Stimulated activated CD4-positive, alpha-beta T cell treated with anti-CD3 and anti-CD28 coated beads, TNF-alpha, amount 100 ng/mL, for 4 hours (primary cell): ENCODE measurements around the gene EXOC6B.

Experiments used
- DNase-seq, 3 experiments: peaks; one replicate each; pipeline ENCODE4 v3.0.0-alpha.2; 2020; ENCODE audit warnings: low read depth in 3 of 3

The EXOC6B gene

DNA sequence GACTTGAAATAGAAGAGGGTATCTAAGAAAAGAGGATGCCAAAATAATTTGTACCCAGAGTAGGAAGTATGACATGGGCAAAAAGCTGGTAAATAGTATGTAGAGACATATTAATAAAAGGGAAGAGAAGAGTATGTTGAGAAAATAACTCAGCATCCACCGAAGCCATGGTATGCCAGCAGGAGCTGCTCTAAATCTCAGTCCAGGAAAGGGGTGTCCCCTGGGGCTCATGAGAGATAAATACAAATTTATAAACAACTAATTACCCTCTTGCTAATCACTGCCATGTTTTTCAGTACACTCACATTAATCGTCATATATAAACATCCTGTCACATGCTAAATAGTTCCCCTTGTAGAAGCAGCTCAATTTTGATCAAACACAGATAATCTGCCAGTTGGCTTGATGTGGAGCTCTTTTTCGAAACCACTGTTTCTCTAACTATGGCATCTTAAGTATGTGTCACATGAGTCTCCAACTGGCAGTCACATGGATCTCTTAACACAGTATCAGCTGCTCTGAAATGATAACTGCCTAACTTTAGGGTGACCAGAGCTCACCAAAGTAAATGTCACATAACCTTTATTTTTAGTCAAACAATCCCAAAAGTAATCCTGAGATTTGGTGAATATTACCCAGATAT lies 31.9 kb downstream of the EXOC6B start:
- no peak for DNase-seq

DNA sequence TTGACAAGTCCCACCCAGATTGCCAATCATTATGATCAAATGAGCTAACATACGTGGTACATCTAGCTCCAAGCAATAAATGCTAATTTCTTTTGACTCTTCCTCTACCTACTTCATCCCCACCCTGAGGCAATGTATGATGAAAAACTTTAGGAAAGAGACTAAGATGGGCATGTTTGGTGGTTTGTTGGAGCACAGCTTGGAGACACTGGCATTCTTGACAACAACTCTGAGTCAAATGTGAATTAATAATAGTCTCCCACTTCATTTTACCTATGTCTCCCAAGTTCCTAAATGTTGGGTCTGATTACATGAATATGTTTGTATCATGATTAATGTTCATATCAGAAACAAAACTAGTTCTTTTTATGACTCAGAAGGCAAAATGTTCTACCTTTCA lies 36.6 kb downstream of the EXOC6B start:
- DNase-seq = no peak

DNA sequence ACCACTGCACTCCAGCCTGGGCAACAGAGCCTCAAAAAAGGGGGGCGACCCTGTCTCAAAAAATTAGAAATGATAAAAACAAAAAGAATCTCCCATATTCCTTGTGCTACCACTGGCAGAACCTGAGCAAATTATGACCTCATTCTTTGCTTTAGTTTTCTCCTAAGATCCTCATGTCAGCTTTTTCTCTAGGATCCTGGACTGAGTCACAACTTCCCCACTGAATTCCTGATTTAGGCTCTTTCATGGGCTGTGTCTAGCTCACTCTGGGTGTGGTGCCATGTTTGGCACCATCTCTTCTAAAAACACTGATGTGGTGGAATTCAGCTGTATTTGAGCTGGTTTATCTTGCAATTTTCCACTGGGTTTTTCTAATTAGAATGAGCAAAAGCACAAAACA lies 37.1 kb downstream of the EXOC6B start:
- DNase-seq = no peak

DNA sequence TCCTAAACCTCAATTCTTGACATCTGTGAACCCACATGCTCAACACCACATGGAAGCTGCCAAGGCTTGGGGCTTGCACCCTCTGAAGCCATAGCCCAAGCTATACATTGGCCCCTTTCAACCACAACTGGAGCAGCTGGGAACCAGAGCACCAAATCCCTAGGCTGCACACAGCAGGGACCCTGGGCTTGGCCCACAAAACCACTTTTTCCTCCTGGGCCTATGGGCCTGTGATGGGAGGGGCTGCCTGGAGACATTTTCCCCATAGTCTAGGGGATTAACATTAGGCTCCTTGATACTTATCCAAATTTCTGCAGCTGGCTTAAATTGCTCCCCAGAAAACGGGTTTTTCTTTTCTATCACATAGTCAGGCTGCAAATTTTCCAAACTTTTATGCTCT lies 40.3 kb downstream of the EXOC6B start:
- DNase-seq = no peak

DNA sequence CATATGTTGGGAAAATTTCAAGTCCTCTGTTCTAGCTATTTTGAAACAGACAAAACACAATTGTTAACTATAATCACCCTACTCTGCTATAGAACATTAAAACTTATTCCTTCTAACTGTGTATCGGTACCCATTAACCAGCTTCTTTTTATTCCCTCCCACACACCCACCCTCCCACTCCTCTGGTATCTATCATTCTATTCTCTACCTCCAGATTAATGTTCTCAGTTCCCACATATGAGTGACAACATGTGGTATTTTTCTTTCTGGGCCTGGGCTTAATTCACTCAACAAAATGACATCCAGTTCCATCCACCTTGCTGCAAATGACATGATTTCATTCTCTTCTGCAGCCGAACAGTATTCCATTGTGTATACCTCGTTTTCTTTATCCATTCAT lies 43.3 kb downstream of the EXOC6B start:
- DNase-seq = no peak

DNA sequence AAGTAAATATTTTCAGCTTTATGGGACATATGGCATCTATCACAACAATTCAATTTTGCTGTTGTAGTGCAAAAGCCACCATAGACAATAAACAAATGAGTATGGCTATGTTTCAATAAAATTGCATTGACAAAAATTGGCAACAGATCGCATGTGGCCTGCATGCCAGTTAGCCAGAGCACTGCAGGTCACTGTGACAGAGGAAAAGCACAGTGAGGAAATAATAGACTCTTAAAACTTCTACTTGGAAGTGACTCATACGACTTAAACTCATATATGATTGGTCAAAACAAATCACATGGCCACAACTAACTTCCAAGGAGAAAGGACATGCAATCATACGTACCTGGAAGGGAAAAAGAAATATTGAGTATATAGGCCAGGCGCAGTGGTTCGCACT lies 44.4 kb downstream of the EXOC6B start:
- no peak for DNase-seq

DNA sequence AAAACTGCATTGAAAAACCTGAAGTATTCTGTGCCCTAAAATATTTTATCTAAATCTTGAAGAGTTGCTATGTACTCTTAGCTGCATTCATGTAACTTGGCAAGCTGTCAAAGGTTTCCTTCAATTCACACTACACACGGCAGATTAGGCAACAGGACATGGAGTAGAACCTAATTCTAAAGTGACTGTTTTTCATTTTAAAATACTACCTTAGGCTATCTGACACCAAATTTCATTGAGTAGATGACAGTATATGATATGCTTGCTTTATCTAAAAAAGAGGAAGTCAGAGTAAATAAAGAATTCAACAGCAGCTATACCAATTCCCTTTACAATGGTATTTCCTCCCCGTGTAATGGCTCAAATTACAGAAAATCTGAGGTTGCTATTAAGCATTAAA lies 45.4 kb downstream of the EXOC6B start:
- no peak for DNase-seq

DNA sequence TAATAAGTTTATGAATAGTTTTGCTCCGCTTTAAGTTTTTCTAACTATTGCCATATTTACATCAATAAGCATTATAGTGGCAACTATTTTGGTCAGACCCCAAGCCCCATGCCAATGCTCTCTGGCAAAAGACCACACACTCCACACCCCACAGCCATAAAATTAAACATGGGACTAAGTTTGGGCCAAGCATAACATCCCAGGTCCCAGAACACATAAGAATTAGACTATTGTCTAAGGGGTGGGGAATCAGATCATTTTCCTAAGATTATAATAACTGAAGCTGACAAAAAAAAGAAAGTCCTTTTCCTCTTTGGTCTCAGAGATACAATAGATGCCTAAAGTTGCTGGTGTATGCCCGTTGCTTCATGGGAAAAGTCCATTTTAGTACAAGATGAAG lies 46.3 kb downstream of the EXOC6B start:
- no peak for DNase-seq

DNA sequence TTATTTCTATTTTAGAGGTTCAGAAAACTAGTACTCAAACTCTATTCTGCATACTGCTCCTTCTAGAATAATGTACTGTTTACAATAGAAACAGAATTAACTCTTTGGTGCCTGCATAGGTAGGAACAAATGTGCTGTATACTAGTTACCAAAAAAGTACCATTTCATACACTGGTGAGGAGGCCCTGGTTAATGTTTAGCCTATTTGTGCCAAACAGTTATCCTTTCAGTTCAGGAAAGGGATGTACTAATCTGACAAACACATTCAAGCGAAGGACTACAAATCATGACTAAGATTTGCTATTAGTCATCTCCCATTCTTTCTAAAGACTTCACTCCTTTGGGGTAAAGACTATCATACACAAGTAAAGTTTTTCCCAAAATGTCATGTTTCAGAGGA lies 47.4 kb downstream of the EXOC6B start:
- no peak for DNase-seq

DNA sequence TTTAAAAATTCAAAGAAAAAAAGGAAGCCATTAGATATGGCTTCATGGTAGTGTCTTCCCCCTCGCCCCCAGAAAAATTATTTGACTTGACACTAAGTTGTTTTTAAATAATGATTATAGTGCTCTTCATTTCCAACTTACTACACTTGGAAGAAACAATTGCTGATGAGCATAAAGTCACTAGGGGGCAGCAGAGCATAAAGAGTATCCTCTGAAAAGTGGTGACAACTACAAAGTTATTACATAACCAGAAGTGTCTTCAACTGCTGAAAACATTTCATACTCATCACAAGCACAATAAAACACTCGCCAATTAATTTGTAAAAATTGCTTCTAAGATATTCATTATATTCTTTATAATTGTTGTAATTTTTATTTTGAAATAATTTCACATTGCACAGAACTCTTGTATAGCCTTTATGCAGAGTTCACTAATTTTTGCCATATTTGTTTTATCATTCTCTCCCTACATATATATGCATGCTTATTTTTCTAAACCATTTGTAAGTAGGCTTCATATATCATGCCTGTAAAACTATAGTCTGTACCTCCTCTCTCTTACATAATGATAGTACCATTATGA lies 54.9 kb downstream of the EXOC6B start:
- DNase-seq = peak in 2 of 3 experiments; percentile 5 to 36

DNA sequence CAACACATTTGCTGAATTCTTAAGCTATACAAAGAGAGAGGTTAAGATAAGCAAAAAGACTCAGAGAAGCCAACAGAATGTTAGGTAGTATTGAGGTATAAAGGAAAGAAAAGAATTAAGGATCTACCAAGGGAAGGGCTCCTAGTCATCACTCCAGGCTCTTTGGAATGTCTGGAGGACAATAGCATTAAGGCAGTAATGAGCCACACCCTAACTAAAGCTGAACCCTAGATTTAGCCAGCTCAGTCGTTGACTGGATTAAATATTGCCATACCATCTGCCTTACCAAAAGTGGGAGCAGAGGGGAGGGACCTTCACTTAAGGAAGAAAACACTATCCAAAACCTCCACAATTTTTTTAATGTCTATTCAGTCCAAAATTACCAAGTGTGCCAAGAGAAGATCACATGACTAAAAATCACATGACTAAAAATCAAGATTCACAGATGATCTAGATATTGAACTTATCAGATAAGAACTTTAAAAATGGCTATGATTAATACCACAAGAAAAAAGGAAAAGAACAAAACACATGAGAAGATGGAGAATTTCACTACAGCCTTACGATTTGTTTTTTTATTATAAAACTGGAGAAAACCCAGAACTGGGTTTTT lies 59.7 kb downstream of the EXOC6B start:
- DNase-seq = no peak

DNA sequence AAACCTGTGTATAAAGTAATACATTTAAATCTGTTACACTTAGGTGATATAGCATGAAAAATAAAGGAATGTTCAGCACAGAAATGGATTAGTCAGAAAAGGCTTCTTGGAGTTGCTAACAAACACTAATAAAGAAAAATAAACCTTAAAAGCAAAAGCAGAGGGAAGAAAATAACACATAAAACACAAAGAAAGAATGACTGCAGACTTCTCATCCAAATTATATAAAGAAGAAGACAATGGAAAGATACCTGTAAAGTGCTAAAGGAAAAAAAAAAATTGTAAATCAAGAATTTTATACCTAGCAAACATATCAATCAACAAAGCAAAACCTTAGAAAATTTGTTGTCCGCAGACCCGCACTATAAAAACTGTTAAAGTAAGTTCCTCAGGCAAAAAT lies 63.6 kb downstream of the EXOC6B start:
- no peak for DNase-seq

DNA sequence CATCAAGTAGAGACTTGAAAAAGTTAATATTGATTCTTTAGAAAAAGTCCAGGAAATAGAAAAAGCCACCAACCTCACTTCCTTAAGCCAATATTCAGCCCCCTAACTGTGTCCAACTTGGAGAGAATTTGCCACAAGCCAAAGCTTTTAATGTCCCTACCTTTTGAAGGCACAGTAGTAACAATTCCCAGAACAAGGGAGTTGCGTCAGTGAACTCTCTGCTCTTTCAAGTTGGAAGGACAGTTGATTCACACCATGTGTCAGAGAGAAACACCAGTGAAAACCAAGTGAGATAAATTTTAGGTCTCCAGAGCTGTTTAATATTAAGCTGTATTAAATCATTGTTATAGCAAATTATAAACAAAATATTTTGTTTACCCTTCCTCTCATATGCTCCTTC lies 66.1 kb downstream of the EXOC6B start:
- DNase-seq = no peak

DNA sequence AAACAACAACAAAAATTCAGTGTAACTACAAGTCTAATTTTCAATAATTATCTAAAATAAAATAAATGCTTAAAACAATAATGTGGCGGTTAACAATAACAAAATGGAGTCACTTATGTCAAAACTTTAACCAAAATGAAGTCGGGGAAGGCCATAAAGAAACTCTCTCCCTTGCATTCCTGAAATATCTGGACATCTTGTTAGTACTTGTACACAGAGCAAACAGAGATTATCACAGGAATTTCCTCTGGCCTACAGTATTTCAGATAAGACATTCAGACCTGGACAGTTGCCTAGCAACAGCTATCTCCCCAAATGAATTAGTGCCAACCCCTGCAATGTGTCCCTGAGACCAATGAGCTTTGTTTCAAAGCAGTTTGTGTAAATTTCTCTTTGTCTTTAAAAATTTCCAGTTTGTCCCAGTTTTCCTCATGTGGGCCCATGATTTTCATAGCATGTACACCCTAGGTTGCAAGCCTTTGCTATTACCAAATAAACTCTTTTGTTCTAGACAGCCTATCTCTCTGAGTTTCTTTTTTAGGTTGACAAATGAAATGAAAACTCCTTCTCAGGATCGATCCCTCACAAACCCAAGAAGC lies 68.6 kb downstream of the EXOC6B start:
- DNase-seq = no peak

DNA sequence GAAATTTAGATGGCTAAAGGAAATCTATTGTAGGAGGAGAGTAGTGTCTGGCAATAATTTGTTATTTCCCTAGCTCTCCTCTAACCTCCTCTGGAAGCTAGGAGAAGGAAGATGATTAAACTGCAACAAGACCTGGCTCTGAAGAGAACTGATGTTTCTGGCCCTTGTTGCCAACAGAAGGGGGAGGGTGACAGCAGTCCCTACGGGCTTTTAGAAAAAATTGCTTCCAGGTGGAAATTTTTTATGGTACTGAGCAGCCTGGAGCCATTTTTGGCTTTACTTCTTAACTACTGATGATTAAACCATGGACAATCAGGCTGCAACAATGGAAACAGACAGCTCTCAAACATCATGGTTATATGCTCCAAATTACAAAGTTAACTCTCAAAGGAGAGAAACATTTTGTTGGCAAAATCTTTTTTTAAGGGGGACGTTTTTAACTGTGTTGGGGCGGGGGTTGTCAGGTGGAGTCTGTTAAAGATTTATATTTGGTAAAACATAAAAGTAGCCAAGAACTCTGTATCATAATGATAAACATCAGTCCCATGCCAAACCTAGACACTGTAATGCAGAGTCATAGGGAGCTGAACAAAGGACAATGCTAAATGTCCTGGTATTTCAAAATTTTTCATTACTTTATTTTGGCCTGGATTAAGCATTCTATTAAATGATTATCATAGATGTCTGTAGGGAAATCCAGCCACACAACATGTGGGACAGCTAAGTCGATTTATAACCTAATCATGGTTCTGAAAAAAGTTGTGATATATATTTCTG lies 70.0 kb downstream of the EXOC6B start:
- DNase-seq = no peak

DNA sequence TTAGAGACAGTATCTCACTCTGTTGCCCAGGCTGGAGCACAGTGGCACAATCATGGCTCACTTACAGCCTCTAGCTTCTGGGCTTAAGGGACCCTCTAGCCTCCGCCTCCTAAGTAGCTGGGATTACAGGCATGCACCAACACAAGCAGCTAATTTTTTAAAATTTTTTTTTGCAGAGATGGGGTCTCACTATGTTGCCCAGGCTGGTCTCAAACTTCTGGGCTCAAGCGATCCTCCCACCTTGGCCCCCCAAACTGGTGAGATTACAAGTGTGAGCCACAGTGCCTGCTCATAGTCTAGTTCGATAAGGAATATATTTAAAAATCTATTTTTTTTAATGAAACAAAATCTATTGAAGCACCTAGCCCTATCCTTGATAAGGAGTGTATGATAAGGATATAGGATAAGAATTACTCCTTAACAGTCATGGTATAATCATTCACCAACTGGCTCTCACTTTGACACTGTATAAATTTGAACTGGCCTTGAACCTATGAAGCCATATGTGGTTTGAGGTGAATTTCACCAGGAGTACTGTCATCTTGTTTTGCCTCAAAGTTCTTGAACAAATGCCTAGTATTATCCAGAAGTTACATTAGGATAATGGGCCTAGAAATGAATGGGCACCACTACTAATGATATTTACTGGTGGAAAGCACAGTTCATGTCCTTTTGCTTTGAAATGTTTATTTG lies 71.1 kb downstream of the EXOC6B start:
- DNase-seq = no peak

DNA sequence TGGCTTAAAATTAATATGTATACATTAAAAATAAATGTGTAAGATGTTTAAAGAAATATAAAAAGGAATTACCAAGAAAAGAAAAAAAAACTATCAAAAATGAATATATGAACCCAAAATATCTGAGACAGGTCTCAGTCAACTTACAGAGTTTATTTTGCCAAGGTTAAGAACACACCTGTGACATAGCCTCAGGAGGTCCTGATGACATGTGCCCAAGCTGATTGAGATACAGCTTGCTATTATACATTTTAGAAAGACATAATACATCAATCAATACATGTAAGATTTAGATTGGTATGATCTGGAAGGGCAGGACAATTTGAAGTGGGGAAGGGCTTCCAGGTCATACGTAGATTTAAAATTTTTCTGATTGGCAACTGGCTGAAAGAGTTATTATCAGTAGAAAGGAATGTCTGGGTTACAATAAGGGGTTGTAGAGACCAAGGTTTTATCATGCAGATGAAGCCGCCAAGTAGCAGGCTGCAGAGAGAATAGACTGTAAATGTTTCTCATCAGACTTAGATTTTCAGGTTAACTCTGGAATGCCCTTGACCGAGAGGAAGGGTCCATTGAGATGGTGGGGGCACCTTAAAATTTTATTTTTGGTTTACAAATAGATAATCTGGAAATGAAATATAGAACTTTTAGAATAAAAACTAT lies 74.7 kb downstream of the EXOC6B start:
- DNase-seq = no peak

DNA sequence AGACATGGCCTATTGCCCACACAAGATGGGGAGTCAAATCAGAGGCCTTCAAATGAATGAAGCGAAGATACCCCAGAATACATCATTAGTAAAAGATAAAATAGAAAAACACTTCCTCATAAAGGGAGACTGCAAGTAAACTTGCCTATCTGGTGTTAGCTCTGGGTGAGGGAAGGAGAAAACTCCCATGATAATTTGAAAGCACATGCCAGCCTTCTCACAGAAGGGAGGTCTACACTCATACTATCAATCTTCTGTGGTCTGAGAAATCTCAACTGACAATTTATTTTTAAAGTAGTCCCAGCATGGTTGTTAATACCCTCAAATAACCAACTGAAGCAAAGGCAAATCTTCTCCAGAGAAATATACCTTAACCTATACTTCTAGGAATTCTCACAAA lies 75.4 kb downstream of the EXOC6B start:
- DNase-seq = no peak

DNA sequence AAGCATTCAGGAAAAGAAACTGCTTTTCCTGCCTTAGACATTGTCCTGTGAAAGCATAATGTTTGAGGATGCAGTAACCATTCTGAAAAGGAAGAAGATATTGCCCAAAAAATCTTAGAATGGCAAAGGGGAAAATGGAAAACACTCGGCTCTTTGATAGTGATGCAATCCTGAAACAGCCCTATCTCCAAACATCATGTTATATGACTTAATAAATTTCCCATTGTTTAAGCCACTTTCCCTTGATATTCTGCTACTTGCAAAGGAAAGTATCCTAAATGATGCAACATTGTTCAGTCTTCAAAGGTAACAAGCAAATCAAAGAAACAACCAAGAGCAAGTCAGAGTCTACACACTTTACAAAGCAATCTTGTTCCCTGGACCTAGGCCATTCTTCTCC lies 78.5 kb downstream of the EXOC6B start:
- DNase-seq = no peak

DNA sequence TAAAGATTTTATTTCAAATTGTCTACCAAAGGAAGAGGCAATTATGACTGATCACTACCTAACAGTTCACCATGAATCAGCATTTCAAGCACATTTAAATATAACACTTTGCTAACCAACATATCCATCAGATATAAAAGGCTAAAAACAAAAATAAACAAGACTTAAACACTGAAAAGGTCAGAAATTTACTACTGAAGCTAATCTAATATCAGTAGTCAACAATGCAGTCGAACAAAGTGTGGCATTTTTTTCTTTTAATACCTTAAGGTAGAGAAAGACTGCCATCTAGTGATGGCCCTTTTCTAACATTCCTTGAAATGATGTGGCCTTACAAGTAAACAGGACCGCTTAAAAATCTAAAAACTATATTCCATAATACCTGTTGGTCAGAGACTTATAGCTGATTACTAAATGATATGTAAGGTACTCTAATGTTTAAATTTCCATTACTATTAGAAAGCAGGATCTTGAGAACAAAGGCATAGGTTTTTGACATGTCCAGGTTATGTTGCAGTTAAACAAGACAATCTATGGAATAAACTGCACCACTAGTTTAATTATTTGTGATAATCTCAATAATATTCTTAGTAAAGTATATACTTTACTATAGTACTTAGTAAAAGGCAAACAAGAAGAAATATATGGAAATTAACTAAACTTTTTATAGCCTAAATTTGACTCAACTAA lies 80.0 kb downstream of the EXOC6B start:
- DNase-seq = no peak

DNA sequence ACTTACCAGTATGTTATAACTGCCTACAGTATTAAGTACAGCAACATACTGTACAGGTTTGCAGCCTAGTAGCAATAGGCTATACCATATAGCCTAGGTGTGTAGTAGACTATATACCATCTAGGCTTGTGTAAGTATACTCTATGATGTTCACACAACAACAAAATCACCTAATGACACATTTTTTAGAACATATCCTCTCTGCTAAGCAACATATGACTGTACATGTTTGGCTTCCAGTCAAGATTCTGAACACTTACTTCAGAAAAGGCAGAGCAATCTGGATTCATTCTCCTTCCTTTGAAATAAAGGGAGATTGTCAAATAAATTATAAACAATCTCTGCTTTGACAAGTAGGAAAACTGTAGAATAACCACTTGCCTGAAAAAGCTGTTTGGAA lies 81.8 kb downstream of the EXOC6B start:
- DNase-seq = no peak
